Brain microvascular endothelial cell (primary cell): ENCODE data around the gene CSE1L.

ENCODE experiments used
- DNase-seq: peaks from one replicate; pipeline ENCODE4 v3.0.0-alpha.2; 2020
- H3K27ac ChIP-seq: fragments of 250-450 bp; sonication (Bioruptor Pico); 2 replicates; pipeline ENCODE4 v1.5.1; 2020; ENCODE audit warnings: mild to moderate bottlenecking, moderate library complexity
- H3K27me3 ChIP-seq: fragments of 250-450 bp; sonication (Bioruptor Pico); replicated peaks from 2 replicates; pipeline ENCODE4 v1.5.1; 2020; ENCODE audit warnings: mild to moderate bottlenecking
- H3K36me3 ChIP-seq: fragments of 250-450 bp; sonication (Bioruptor Pico); replicated peaks from 2 replicates; pipeline ENCODE4 v1.5.1; 2020; ENCODE audit warnings: mild to moderate bottlenecking
- H3K4me3 ChIP-seq: 2 replicates; pipeline ENCODE4 v1.5.1; 2011; ENCODE audit warnings: low read depth, mild to moderate bottlenecking, control low read depth, low read length, moderate library complexity
- in situ Hi-C: cut with HindIII; loops from 2 replicates; pipeline ENCODE4 v1.10.0; 2017; ENCODE audit warnings: low sequenced_read_pairs, low pct_ligation_motif_present
- TF ChIP-seq, protein P1 (sequence below): IDR thresholded peaks from 2 replicates; pipeline ENCODE4 v1.5.1; 2011; ENCODE audit warnings: low read depth, mild to moderate bottlenecking, moderate library complexity, low read length, control low read depth, inconsistent platforms; ENCODE audit errors: missing control alignments

The CSE1L gene, protein sequence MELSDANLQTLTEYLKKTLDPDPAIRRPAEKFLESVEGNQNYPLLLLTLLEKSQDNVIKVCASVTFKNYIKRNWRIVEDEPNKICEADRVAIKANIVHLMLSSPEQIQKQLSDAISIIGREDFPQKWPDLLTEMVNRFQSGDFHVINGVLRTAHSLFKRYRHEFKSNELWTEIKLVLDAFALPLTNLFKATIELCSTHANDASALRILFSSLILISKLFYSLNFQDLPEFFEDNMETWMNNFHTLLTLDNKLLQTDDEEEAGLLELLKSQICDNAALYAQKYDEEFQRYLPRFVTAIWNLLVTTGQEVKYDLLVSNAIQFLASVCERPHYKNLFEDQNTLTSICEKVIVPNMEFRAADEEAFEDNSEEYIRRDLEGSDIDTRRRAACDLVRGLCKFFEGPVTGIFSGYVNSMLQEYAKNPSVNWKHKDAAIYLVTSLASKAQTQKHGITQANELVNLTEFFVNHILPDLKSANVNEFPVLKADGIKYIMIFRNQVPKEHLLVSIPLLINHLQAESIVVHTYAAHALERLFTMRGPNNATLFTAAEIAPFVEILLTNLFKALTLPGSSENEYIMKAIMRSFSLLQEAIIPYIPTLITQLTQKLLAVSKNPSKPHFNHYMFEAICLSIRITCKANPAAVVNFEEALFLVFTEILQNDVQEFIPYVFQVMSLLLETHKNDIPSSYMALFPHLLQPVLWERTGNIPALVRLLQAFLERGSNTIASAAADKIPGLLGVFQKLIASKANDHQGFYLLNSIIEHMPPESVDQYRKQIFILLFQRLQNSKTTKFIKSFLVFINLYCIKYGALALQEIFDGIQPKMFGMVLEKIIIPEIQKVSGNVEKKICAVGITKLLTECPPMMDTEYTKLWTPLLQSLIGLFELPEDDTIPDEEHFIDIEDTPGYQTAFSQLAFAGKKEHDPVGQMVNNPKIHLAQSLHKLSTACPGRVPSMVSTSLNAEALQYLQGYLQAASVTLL

DNA sequence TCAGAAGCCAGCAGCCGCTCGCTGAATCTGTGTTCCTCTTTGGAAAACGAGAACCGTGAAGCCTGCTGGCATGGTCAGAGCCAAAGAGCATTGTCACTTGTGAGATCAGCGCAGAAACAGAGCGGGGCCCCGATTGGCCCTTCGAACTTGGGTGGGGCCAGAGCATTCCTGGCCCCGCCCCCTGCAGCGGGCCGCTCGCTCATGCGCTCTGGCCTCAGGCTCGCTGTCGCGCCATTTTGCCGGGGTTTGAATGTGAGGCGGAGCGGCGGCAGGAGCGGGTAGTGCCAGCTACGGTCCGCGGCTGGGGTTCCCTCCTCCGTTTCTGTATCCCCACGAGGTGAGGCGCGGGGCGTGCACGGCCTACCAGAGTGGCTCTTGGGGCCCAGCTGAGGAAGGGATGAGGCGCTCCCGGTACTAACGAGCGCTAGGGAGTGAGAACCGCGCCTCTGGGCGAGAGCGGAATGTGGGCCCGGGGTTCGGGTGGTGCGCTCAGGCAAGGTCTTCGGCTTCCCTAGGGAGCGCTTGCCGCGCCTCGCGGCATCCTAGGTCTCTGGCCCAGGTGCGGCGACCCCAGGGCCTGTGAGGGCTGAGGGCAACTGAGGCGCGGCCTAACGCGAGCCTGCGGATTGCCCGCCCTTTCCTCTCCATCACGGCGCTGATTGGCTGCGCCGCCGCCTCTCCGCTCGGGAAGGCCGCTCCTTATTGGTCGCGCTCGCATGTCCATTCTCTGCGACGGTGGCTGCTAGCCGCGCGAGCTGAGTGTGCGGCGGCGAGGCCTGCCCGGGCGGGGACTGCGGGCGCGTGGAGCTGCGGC is at the start of gene CSE1L:
CSE1L (plus strand) TSS at position 226 of the 814 bp plus-strand sequence. CDS start 12,152 bp downstream, outside the sequence.
- Histone ChIP-seq H3K27me3 (no peaks in the 10 kb centered on the region), H3K36me3 (no peaks in the 10 kb centered on the region), H3K27ac (peak within 1 kb of the TSS; percentile 75), H3K4me3 (peak within 1 kb of the TSS; percentile 100)
- TF ChIP-seq, protein P1, sequence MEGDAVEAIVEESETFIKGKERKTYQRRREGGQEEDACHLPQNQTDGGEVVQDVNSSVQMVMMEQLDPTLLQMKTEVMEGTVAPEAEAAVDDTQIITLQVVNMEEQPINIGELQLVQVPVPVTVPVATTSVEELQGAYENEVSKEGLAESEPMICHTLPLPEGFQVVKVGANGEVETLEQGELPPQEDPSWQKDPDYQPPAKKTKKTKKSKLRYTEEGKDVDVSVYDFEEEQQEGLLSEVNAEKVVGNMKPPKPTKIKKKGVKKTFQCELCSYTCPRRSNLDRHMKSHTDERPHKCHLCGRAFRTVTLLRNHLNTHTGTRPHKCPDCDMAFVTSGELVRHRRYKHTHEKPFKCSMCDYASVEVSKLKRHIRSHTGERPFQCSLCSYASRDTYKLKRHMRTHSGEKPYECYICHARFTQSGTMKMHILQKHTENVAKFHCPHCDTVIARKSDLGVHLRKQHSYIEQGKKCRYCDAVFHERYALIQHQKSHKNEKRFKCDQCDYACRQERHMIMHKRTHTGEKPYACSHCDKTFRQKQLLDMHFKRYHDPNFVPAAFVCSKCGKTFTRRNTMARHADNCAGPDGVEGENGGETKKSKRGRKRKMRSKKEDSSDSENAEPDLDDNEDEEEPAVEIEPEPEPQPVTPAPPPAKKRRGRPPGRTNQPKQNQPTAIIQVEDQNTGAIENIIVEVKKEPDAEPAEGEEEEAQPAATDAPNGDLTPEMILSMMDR = peak; percentile 19
- in situ Hi-C loops = no loop called here
- peak; percentile 90 for DNase-seq

DNA sequence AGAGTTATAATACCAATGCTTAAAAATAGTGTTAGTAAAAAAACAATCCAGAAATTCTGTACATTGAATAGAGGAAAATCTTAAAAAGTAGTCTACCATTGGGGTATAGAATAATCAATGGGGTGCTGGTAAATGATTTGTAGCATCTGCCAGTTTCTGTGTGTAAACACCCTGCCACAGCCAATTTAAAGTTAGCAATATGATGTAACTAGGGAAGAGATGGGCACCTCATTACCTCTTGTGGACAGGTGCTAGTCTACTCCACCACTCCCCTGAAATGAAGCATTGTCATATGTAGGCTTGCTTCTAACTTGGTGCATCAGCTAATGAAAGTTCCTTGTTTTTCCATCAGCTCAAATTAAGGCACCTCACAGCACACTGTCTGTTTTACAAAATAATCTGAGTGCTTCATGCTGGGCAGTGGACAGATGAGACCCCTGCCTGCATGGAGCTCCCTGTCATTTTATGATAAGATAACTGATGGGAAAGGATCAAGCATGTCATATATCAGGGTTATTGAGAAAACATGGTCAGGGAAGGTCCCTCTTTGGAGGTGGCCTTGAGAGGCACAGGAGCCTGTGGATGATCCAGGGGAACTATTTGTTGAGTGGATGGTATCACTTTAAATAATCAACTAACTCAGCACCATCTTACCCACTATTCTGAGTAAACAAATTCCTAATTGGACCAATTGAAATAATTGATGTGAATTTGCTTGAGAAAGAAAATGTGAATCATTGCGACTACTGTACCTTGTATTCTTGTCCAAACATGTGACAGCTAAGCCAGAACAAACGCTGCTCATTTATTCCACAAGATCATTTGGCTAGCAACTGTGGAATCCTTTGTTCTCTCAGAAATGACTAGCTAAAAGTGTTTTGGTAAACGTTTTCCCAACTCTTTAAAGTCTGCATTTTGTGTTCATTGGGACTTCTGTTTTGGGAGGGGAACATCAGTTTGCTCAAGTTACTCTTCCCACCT is 45.9 kb upstream of the CSE1L start:
- no peaks in the 10 kb centered on the region for H3K27me3 ChIP-seq
- in situ Hi-C loops = no loop called here
- TF ChIP-seq, protein P1 = no peak
- no peak overlapping the region for H3K4me3 ChIP-seq
- peaks cover 39% of the 10 kb centered on the region for H3K36me3 ChIP-seq
- no peak for DNase-seq
- no peak overlapping the region for H3K27ac ChIP-seq

DNA sequence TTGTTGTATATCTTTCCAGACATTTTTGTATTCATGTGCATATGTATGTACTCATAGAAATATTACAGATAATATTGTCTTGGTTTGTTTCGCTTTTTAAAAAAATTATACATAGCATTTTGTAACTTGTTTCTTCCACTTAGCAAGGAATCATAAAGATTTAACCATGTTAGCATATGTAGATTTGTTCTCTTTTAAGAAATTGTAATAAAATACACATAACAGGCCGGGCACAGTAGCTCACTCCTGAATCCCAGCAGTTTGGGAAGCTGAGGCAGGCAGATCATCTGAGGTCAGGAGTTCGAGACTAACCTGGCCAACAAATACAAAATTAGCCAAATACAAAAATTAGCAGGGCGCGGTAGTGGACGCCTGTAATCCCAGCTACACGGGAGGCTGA is 44.4 kb upstream of the CSE1L start:
- no peak for DNase-seq
- Histone ChIP-seq H3K36me3 (peaks cover 39% of the 10 kb centered on the region), H3K4me3 (no peak overlapping the region), H3K27me3 (no peaks in the 10 kb centered on the region), H3K27ac (no peak overlapping the region)
- in situ Hi-C loops = no loop called here
- TF ChIP-seq, protein P1 = no peak

DNA sequence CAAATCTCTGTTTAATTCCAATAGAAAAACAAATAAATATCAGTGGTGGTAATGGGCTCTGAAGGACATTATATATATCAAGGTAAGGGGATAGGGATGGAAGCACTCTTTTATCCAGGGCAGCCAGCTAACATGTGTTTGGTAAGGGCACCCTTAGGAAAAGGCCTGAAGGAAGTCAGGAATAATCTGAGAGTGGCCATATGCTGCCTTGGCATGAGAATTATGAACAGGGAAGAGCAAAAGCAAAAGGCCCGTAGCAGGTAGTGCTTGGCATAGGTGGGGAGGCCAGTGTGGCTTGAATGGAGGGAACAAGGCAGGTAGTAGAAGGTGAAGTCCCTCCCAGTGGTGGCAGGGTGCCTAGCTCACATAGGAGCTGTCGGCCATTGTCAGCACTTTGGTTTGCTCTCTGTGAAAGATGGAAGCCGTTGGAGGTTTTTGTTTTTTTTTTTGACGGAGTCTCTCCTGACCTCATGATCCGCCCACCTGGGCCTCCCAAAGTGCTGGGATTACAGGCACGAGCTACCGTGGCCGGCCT is 39.6 kb upstream of the CSE1L start:
- Histone ChIP-seq H3K27ac (no peak overlapping the region), H3K27me3 (no peaks in the 10 kb centered on the region), H3K36me3 (peaks cover 36% of the 10 kb centered on the region), H3K4me3 (no peak overlapping the region)
- in situ Hi-C loops = no loop called here
- DNase-seq = no peak
- TF ChIP-seq, protein P1 = no peak
